ENCODE data around the gene PRKCG. TPM values are rescaled to one million over a fixed set of nuclear protein-coding genes. Genes with fewer than 3 reads are reported as not detected.

The PRKCG gene
- total and polyA plus RNA-seq, 2 of the 8 experiments (the other 6 are each of a cell fraction or from before 2014, with no cell fraction given) = 6.1 to 10.6 TPM

DNA sequence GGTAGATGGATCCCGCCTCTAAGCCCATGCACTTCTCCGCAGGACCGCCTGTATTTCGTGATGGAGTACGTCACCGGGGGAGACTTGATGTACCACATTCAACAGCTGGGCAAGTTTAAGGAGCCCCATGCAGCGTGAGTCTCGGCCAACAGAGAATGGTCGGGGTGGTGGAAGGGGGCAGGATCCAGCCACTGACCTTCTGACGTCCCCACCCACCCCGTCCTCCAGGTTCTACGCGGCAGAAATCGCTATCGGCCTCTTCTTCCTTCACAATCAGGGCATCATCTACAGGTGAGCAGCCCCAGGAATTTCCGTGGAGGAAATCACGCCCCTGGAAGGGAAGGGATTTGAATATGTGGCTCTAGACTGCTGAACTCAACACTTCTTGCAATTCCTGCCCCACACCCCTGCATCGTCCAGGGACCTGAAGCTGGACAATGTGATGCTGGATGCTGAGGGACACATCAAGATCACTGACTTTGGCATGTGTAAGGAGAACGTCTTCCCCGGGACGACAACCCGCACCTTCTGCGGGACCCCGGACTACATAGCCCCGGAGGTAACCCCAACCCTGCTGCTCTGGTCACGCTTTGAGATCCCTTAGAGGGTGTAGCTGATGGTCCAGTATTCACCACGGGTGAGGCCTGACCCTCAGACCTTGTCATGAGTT lies 18.3 kb downstream of the PRKCG start (continued):
- TF ChIP-seq EZH2 (IDR thresholded peaks at IDR 0.05; ENCODE audit: low read depth, low read length, severe bottlenecking) = no peak
- no peak for TF ChIP-seq HDAC6 (IDR thresholded peaks at IDR 0.05; ENCODE audit: low read depth, low read length)
- TF ChIP-seq PHF8 (conservative IDR thresholded peaks at IDR 0.05; ENCODE audit: low read depth, low read length) = no peak
- no peak for TF ChIP-seq RBBP5 (IDR thresholded peaks at IDR 0.05; ENCODE audit: borderline replicate concordance, low read depth, low read length)
- TF ChIP-seq POLR2A (IDR thresholded peaks at IDR 0.05; ENCODE audit: control extremely low read depth in 1 of 2, low read depth in 2 of 2, low read length in 2 of 2) = no peak
- TF ChIP-seq CBX5 (IDR thresholded peaks at IDR 0.05; ENCODE audit: low read depth, low read length) = no peak
- no peak for TF ChIP-seq SIRT6 (IDR thresholded peaks at IDR 0.05; ENCODE audit: low read length)
- TF ChIP-seq NRF1 (IDR thresholded peaks at IDR 0.05; ENCODE audit: low read depth, low read length) = no peak
- no peak for TF ChIP-seq CHD2 (IDR thresholded peaks at IDR 0.05; ENCODE audit: low read length)
- TF ChIP-seq, protein P1, sequence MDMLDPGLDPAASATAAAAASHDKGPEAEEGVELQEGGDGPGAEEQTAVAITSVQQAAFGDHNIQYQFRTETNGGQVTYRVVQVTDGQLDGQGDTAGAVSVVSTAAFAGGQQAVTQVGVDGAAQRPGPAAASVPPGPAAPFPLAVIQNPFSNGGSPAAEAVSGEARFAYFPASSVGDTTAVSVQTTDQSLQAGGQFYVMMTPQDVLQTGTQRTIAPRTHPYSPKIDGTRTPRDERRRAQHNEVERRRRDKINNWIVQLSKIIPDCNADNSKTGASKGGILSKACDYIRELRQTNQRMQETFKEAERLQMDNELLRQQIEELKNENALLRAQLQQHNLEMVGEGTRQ (IDR thresholded peaks at IDR 0.05; ENCODE audit: low read length) = no peak
- TF ChIP-seq, protein P2, sequence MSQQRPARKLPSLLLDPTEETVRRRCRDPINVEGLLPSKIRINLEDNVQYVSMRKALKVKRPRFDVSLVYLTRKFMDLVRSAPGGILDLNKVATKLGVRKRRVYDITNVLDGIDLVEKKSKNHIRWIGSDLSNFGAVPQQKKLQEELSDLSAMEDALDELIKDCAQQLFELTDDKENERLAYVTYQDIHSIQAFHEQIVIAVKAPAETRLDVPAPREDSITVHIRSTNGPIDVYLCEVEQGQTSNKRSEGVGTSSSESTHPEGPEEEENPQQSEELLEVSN (IDR thresholded peaks at IDR 0.05) = no peak
